ES-I3 (cell line): Measurements from ENCODE around the gene SPOCK2.

Source experiments
- H3K36me3 ChIP-seq: 2 replicates; pipeline ENCODE4 v1.6.1; 2013; ENCODE audit warnings: mild to moderate bottlenecking, low read length, control low read depth, moderate library complexity; ENCODE audit not compliant: insufficient read depth
- H3K4me1 ChIP-seq: 2 replicates; pipeline ENCODE4 v1.6.1; 2013; ENCODE audit warnings: mild to moderate bottlenecking, control low read depth, low read length; ENCODE audit not compliant: insufficient read depth
- H3K9ac ChIP-seq: 2 replicates; pipeline ENCODE4 v1.6.1; 2013; ENCODE audit warnings: low read depth, mild to moderate bottlenecking, low read length, moderate library complexity
- H3K9me3 ChIP-seq: 2 replicates; pipeline ENCODE4 v1.6.1; 2013; ENCODE audit warnings: mild to moderate bottlenecking, low read length, moderate library complexity; ENCODE audit not compliant: control insufficient read depth, insufficient read depth

The SPOCK2 gene

DNA sequence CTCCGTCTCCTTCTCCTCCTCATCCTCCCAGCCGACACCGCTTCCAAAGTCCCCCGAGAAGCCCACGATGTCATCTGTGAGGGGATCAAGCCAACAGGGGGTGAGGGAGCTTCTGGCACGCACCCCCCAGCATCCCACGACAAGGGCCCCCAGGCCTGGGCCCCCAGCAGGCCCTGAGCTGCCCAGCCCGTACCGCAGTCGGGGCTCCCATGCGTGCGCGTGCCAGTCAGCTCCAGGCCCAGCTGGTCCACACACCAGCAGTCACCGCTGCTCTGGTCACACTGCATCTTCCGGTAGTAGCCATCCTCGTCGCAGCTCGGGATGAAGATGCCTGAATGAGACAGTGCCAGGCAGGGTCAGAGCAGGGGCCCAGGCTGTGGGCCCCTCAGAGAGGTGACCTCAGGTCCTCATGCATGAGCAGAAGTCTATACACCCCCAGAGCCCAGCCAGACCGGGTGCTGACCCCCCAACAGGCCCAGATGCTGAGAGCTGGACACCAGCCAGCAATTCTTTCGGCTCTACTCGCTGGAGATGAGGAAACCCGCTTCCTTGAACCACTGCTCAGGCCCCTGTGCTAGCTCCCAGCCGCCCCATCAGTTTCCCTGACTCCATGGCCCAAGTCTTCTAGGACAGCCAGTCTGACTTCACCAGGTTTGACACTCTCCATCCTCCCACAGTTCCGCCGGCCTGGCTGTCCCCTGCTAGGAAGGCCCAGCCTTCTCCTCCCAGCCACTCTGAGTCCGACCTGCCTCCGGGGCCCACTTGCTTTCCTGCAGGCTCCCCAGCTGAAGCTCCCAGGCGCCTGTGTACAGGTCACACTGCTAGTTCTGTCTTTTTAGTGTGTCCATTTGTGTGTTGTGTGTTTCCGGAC lies 25.3 kb downstream of the SPOCK2 start:
- Histone ChIP-seq H3K9ac (no peak overlapping the region), H3K9me3 (no peaks in the 10 kb centered on the region), H3K4me1 (peaks cover 9% of the 10 kb centered on the region; the same call in 1 of the 2 replicates), H3K36me3 (no peaks in the 10 kb centered on the region)

DNA sequence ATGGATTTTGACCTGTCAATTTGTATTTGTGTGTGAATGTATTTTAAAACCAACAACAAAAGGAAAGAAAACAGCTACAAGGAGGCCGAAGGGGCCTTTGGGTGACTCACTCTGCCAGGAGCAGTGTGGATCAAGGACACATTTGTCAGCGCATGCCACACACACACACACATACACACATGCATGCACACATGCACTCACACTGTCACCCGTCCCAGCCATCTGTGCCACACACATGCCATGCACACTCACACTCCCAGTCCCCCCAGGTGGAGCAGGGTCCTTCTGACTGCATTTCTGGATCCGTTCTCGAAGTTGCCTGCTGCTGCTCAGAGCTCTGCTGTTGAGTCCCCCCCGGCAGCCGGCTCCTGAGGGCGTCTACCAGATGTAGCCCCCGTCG lies 26.0 kb downstream of the SPOCK2 start:
- Histone ChIP-seq H3K4me1 (peaks cover 9% of the 10 kb centered on the region; the same call in 1 of the 2 replicates), H3K9ac (no peak overlapping the region)

DNA sequence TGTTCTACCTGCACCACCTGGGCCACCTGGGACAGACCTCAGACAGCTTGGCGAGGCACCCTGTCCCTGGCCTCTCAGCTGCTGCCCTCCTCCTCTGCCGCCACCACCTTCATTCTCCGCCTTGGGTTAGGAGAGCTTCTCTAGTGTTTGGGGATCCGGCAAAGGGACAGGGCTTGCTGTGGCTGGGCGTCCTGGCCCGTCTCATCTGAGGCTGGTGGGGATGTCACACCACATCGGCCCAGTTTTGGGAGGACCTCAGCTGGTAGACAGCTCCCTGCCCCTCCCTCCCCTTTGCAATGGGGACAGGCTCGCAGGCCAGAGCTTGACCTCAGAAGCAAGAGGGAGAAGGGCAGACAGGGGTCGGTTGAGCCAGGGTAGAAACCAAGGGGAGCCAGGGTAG lies 26.4 kb downstream of the SPOCK2 start:
- Histone ChIP-seq H3K9ac (no peak overlapping the region), H3K4me1 (peaks cover 9% of the 10 kb centered on the region; the same call in 1 of the 2 replicates)

More for the DNA sequence above, 26.0 kb downstream of the SPOCK2 start:
- H3K36me3 ChIP-seq = no peaks in the 10 kb centered on the region
- H3K9me3 ChIP-seq = no peaks in the 10 kb centered on the region

DNA sequence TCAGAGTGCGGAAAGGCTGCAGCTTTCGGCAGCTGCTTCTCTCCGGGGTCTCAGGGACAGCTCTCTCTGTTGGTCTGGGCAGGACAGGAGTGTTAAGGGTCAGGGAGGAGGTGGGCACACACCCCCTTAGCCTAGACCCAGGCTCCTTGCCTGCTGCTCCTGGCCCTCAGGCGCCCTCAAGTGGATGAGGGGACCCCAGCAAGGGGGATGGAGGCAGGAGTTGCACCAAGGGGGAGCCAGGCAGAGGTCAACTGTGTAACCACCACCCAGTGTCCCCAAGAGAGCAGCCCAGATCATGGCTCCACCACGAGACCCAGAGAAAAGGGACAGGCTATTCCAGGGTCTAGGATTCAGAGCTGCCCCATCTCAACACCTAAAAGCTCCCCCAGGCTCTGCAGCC lies 26.9 kb downstream of the SPOCK2 start:
- Histone ChIP-seq H3K36me3 (no peaks in the 10 kb centered on the region), H3K4me1 (peaks cover 9% of the 10 kb centered on the region; the same call in 1 of the 2 replicates), H3K9ac (no peak overlapping the region), H3K9me3 (no peaks in the 10 kb centered on the region)

More for the DNA sequence above, 26.4 kb downstream of the SPOCK2 start:
- Histone ChIP-seq H3K9me3 (no peaks in the 10 kb centered on the region), H3K36me3 (no peaks in the 10 kb centered on the region)

DNA sequence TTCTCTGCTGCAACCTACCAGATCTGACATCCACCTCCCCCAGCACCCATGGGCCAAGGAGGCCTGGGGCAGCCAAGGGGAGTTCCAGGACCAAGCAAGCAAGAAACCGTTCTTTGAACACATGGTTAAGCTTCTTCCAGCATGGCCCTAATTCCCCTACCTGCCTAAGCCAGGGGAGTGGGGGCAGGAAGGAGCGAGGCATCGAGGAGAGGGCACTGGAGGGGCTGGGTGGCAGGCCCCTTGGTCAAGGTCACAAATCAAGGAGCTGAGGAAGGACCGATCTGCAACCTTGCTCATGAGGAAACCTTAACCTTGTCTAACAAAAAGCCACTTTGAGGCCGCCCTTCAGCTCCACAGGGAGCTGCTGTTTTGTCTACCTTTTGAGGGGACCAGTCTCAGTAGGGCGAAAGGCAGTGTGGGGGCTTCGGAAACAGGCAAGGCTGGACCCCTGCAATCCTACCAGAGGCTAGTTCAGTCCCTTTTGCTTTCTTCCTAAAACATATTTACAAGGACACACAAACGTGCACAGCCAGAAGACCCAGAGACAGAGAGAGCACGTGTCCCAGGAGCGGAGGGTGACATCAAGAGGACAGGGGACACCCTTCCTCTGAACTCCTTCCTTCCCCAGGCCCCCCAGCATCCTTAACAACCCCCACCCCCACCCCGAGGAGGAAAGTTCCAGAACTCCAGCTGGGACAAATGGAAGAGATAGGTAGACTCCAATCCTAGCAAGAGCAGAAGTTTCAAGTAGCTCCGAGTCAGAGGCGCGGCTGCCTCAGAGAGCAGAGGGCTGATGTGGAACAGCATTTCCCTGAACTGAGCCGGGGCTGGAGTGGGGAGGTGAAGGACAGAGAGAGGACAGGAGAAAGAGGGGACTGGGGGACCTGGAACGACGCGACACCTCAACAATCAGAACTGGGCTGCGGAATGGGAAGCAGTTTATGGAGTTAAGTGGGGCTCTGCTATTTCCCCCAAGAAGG lies 28.2 kb downstream of the SPOCK2 start:
- Histone ChIP-seq H3K9me3 (no peaks in the 10 kb centered on the region), H3K36me3 (no peaks in the 10 kb centered on the region), H3K4me1 (peaks cover 9% of the 10 kb centered on the region; the same call in 1 of the 2 replicates), H3K9ac (no peak overlapping the region)

DNA sequence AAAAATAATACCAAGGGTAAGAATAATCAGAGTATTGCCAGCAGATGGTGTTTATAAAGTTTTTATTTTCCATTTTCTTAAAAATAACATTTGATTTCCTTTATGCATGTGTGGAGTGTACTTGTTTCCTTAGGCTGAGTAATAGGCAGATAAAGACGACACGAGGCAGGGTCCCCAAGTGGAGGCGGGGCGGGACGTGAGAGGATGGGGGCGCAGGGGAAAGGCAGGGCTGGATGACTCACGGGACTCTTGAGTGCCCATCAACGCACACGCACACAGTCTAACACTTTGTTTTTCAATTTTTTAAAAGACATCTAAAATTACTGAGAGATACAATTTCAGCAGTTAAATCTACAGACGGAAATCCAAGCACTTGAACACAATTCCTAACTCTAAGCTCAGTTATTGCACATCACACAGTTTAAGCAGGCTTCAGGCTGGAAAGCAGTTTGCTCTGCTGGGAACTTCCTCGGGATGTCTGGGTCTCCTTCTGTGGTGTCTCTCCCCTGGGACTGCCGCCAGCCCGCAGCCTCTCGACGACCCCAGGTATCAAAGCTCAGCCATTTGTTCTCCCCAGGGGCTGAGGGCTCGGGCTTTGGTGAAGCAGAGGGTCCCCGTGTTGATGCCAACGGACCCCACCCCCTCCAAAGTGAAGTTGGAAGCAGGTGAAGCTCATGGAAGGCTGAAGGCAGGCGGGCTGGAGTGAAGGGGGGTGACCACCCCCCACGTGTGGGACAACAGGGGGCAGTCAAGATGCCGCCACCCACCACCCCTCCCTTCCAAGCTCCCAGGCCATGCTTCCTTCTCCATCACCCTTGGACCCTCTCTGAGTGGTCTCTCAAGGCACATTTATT lies 29.1 kb downstream of the SPOCK2 start:
- Histone ChIP-seq H3K9ac (no peak overlapping the region), H3K9me3 (no peaks in the 10 kb centered on the region), H3K4me1 (peaks cover 9% of the 10 kb centered on the region; the same call in 1 of the 2 replicates), H3K36me3 (no peaks in the 10 kb centered on the region)

DNA sequence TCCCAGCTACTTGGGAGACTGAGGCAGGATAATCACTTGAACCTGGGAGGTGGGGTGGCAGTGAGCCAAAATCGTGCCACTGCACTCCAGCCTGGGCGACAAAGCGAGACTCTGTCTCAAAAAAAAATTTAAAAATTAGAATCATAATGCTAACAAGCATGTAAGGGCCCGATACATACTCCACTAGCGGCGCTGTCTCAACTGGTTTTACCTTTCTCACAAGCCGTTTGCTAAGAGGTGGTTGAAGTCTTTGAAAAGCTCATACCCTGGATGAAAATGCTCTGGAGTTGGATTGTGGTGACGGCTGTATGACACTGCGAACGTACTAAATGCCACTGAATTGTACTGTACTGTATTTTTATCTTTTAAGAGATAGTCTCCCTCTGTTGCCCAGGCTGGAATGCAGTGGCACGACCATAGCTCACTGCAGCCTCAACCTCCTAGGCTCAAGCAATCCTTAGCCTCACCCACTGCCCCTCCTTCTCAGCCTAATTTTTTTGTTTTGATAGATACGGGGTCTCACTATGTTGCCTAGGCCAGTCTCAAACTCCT lies 29.9 kb downstream of the SPOCK2 start:
- peaks cover 9% of the 10 kb centered on the region; the same call in 1 of the 2 replicates for H3K4me1 ChIP-seq
- no peaks in the 10 kb centered on the region for H3K36me3 ChIP-seq
- H3K9me3 ChIP-seq = no peaks in the 10 kb centered on the region
- H3K9ac ChIP-seq = no peak overlapping the region

DNA sequence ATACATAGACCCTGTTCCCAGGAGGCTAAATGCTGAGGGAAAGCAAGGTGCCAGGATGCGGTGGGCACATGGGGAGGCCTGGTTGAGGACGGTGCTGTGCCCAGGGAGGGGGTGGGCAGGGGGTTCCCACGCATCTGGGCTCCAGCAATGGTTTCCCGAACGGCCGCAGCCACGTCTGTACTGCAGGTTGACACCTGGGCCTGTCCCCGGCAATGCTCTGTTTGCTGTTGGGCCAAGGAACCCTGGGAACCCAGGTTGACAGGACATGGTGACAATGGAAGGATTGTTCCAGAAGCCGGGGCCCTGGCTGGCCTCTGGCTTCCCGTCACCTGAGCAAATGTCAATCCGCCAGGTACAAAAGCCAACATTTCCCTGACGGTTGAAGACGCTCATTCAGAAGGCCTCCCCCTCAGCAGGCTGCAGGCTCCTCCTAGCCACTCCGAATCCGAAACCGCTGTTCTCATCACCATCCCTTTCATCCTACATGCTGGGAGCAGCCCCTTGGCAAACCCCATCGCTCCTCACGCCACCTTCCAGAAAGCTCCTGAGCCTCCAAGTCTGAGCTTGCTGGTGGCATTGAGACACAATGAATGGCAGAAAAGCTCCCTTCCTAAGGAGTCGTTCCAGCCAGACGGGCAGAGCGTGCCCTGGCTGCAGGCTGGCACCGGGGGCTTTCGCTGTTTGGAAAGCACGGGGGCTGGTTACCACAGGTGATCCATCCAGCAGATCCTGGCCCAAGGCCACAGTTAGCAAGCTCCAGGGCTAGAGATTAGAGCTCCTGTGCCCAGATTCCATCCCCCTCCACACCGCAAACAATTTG lies 31.2 kb downstream of the SPOCK2 start:
- Histone ChIP-seq H3K9me3 (no peaks in the 10 kb centered on the region), H3K9ac (no peak overlapping the region), H3K4me1 (peaks cover 9% of the 10 kb centered on the region; the same call in 1 of the 2 replicates)

DNA sequence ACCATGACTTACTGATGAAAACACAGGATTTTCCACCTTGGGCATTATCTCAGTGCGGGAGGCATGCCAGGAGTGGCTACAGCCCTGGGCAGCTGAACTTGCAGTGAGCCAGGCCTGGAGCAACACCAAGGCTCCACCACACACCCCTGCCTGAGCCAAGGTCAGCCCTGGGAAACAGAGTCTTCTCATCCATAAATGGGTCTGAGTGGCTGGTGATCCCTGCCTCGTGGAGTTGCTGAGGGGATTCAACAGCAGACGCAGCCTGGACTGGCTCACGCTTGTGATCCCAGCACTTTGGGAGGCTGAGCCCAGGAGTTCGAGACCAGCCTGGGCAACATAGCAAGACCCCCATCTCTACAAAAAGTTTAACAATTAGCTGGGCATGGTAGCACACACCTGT lies 32.2 kb downstream of the SPOCK2 start:
- H3K9me3 ChIP-seq = no peaks in the 10 kb centered on the region
- H3K36me3 ChIP-seq = no peaks in the 10 kb centered on the region
- peaks cover 6% of the 10 kb centered on the region; the same call in 1 of the 2 replicates for H3K4me1 ChIP-seq
- H3K9ac ChIP-seq = no peak overlapping the region

More for the DNA sequence above, 31.2 kb downstream of the SPOCK2 start:
- H3K36me3 ChIP-seq = no peaks in the 10 kb centered on the region

DNA sequence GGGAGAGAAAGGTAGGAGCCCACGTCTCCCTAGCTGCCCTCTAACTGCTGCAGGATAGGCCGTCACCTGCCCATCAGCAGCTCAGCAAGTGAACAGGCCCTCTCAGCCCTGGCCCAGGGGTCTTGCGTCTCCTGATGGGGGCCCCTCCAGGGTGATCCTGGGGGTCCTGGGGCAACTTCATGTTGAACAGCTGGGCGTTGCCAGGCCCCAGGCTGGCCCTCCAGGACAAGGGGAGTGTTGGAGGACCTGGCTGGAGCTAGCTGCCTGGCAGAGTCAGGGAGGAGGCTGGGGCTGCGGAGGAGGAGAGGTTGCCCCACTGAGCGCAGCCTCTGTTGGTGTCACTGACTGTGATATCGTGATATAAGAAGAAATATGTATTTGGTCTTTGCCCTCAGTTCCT lies 34.7 kb downstream of the SPOCK2 start:
- 0 out of 2 replicates have a peak, but pooled peaks cover 4% of the 10 kb centered on the region for H3K9me3 ChIP-seq
- no peaks in the 10 kb centered on the region for H3K36me3 ChIP-seq
- H3K9ac ChIP-seq = no peak overlapping the region
- no peaks in the 10 kb centered on the region for H3K4me1 ChIP-seq

DNA sequence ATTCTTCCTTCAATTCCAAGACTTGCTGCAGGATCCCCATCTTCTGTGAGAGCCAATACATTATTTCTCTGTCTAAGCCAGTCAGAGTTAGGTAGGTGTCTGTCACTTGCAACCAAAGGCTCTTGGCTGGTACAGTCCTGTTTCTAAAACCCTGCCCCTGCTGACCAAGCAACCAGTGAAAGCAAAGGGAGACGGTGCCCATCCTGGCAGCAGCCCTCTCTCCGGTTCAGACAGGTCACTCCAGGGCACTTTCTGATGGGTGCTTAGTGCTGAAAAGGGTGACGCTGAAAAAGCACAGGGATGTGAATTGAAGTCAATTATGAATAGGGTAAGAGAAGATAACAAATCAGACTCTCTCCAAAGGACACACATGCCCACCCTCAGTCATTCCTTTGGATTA lies 37.5 kb downstream of the SPOCK2 start:
- no peaks in the 10 kb centered on the region for H3K4me1 ChIP-seq

DNA sequence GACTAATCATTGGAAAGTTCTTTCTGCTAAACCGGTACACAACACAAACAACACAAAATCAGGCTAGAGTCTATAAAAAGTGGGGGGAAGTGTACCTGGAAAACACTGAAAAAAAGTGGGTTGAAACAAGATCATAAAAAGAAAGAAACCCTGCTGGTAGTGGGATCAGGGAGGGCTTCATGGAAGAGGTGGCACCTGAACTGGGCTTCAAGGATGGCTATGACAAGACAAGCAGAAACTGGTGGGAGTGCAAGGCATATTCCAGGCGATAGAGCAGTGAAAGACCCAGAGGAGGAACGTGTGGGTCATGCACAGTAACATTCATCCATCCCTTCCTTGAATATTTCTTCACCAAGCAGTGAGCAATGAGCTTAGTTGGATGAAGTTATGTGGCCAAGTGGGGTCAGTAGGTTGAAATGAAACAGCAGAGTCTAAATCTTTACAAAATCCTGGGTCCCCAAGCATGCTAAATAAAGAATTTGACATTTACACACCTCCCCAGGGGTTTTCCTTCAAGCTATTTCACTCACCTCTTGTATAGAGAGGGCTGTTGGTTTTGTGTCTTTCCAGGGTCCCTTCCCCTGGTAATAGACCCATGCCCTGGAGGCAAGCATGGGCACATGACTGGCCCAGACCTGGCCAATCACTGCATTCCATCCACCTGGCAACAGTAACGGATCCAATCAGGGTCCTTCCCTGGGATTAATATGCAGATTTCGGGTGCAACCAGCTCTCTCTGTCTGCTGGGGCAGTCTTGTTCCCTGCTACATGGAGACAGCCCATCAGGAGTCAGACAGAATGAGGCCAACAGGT lies 38.2 kb downstream of the SPOCK2 start:
- Histone ChIP-seq H3K9me3 (0 out of 2 replicates have a peak, but pooled peaks cover 4% of the 10 kb centered on the region), H3K4me1 (no peaks in the 10 kb centered on the region), H3K9ac (no peak overlapping the region), H3K36me3 (no peaks in the 10 kb centered on the region)

More for the DNA sequence above, 37.5 kb downstream of the SPOCK2 start:
- Histone ChIP-seq H3K36me3 (no peaks in the 10 kb centered on the region), H3K9me3 (0 out of 2 replicates have a peak, but pooled peaks cover 4% of the 10 kb centered on the region), H3K9ac (no peak overlapping the region)
